Heart left ventricle (tissue), 16 donors: Measurements from ENCODE around the gene PNMA8A. TPM values are rescaled to one million over a fixed set of nuclear protein-coding genes. Genes with fewer than 3 reads are reported as not detected.

Experiments
- ATAC-seq, 4 donors: fragments of 200-7000 bp; cut with Tn5 transposase; one replicate each; pipeline ENCODE4 v1.9.1; 2020 to 2022; ENCODE audit warnings: moderate library complexity in 4 of 4, mild to moderate bottlenecking in 3 of 4, moderate number of reproducible peaks in 1 of 4
- DNase-seq, 5 donors: peaks; one replicate each; pipeline ENCODE4 v3.0.0-alpha.2; 2020
- H3K27ac ChIP-seq, 12 donors: fragments of 200-600 bp; sonication (generic) in 4 of 12; one replicate each; pipeline versions ENCODE4 v1.5.0 to v1.8.0; 2016 to 2022; ENCODE audit warnings: mild to moderate bottlenecking in 2 of 12
- H3K27me3 ChIP-seq, 9 donors: fragments of 200-600 bp; sonication (generic) in 2 of 9; one replicate each; pipeline versions ENCODE4 v1.5.1 to v1.8.0; 2016 to 2022; ENCODE audit warnings: mild to moderate bottlenecking in 3 of 9
- H3K36me3 ChIP-seq, 9 donors: fragments of 200-600 bp; sonication (generic) in 2 of 9; one replicate each; pipeline versions ENCODE4 v1.5.0 to v1.8.0; 2018 to 2022; ENCODE audit warnings: mild to moderate bottlenecking in 2 of 9
- H3K4me1 ChIP-seq, 12 donors: fragments of 200-600 bp; sonication (generic) in 4 of 12; one replicate each; pipeline versions ENCODE4 v1.5.0 to v1.8.0; 2016 to 2022; ENCODE audit warnings: mild to moderate bottlenecking in 3 of 12
- H3K4me3 ChIP-seq, 12 donors: fragments of 200-600 bp; sonication (generic) in 4 of 12; one replicate each; pipeline versions ENCODE4 v1.5.0 to v1.8.0; 2017 to 2022; ENCODE audit warnings: mild to moderate bottlenecking in 9 of 12, moderate library complexity in 4 of 12
- H3K9me3 ChIP-seq, 12 donors: fragments of 200-600 bp; sonication (generic) in 4 of 12; one replicate each; pipeline versions ENCODE4 v1.5.0 to v1.8.0; 2016 to 2022; ENCODE audit warnings: mild to moderate bottlenecking in 1 of 12
- CTCF ChIP-seq, 12 donors: fragments of 200-600 bp; sonication (generic) in 4 of 12; IDR thresholded peaks; one replicate each; pipeline versions ENCODE4 v1.5.0 to v1.8.0; 2018 to 2022; ENCODE audit warnings: antibody characterized with exemption in 12 of 12, mild to moderate bottlenecking in 5 of 12
- POLR2A ChIP-seq, 2 donors: fragments of 450-650 bp; IDR thresholded peaks; one replicate each; pipeline ENCODE4 v1.6.1; 2017; ENCODE audit warnings: antibody characterized with exemption in 2 of 2, mild to moderate bottlenecking in 2 of 2, moderate library complexity in 2 of 2
- WGBS, 4 donors: extraction: QIAGEN DNeasy Blood & Tissue Kit in 2 of 4; methylation state at CpG; one replicate each; pipeline versions ENCODE4 v1.1.5 to v1.1.7; 2013 to 2018; 5-methylcytosine and 5-hydroxymethylcytosine counted together
- intact Hi-C, 10 donors: fragments of 100-400 bp; cut with DNase I; formaldehyde crosslinking; loops; one replicate each; pipeline versions ENCODE4 v1.11.1 to v1.14.2; 2022
- polyA plus RNA-seq, 2 donors: library from polyadenylated mRNA; stranded (reverse); fragments of 200-250 nt; gene quantifications; one replicate each; pipeline ENCODE4 v1.2.3, GENCODE V29; 2013
- total RNA-seq, 9 donors: library from RNA; depleted of rRNA in 2 of 9; stranded (reverse); fragments of >200 nt in 2 of 9; fragmentation: NEBNext Ultra II Directional in 3 of 9; extraction: Animal tissue kit (Norgen Biotek cat#: 25700) in 3 of 9; gene quantifications; one replicate each; pipeline versions ENCODE4 v1.1.0 to v1.2.4, GENCODE V29; 2016 to 2023
- donor health status: ischemic (EF 13 %, LVEDD 7.1; RV severe dilation, severe dysfunction).
- donor health status: healthy with polysubstance abuse.
- donor health status: DM: no; HTN: yes; CAD: no.
- donor health status: DM: no; HTN: no; CAD: no.
- donor health status: ischemic (EF 25% LVEDD 6.9; RV normal size, moderate dysfunction).
- donor health status: ischemic (EF 25% LVEDD 5.7; RV mildly dilated, moderate dysfunction).
- donor health status: healthy.
- donor health status: DM: yes; HTN: yes; CAD: no.
- donor health status: ischemic (EF 35%, LVEDD 5.7; RV mildly dilated, moderate dysfunction).
- donor health status: nonischemic (EF 11% LVEDD 7.7; RV severe dilation, severe dysfunction).
- donor health status: DM: yes; HTN: yes; CAD: no.
- donor health status: PGD.
- donor health status: ischemic (EF 29% LVEDD 5.4; RV normal size, mild dysfunction).
- donor health status: nonischemic (EF 23%, LVEDD 6.1; RV moderate dilation, normal function).

The PNMA8A gene
- total and polyA plus RNA-seq, 11 donors: 2.1 to 12.1 (median 9.2) TPM

- Histone ChIP-seq H3K4me1 (peaks cover 0 to 22% (median 8%) of the 10 kb centered on the region in 12 donors), H3K4me3 (no peak overlapping the region), H3K9me3 (no peaks in the 10 kb centered on the region), H3K27ac (peak overlapping the region in 7 of 12 donors; percentile 19 to 80 (median 73)), H3K27me3 (peaks cover 0 to 36% (median 0%) of the 10 kb centered on the region in 9 donors), H3K36me3 (no peaks in the 10 kb centered on the region)
- TF ChIP-seq CTCF (IDR thresholded peaks at IDR 0.05) (no peak), POLR2A (IDR thresholded peaks at IDR 0.05) (no peak)
- ATAC-seq (no peak), DNase-seq (no peak)
- WGBS, 4 donors: 80 to 88% (median 85%) methylated on average over 7 to 10 of the region's 10 CpGs
- intact Hi-C loops: loop anchor here in 1 of 10 donors (2.0 kb wide), 1 partner anchor 44 kb away; no protein-coding TSS in a partner anchor
Measured at GRCh38 chr19:46470376-46470775, 987 bp downstream of the PNMA8A start.

- peaks cover 0 to 36% (median 0%) of the 10 kb centered on the region in 9 donors for H3K27me3 ChIP-seq
- H3K27ac ChIP-seq: no peak overlapping the region
- H3K36me3 ChIP-seq: no peaks in the 10 kb centered on the region
- ATAC-seq (no peak), DNase-seq (no peak)
- no peaks in the 10 kb centered on the region for H3K9me3 ChIP-seq
- H3K4me1 ChIP-seq: peaks cover 0 to 22% (median 8%) of the 10 kb centered on the region in 12 donors
- H3K4me3 ChIP-seq: no peak overlapping the region
- WGBS, 4 donors: 94 to 97% (median 95%) methylated on average over 18 of the region's 18 CpGs
- TF ChIP-seq POLR2A (IDR thresholded peaks at IDR 0.05) (no peak), CTCF (IDR thresholded peaks at IDR 0.05) (no peak)
- intact Hi-C loops: loop anchor here in 2 of 10 donors (2.0 to 5.0 kb wide), 2 partner anchors 43 to 47 kb away; no protein-coding TSS in a partner anchor
Measured at GRCh38 chr19:46469541-46470185, 1.7 kb downstream of the PNMA8A start.

- Histone ChIP-seq H3K4me3 (peak overlapping the region in 1 of 12 donors; percentile 19), H3K27me3 (peaks cover 0 to 16% (median 0%) of the 10 kb centered on the region in 9 donors), H3K4me1 (peaks cover 0 to 12% (median 7%) of the 10 kb centered on the region in 12 donors), H3K36me3 (no peaks in the 10 kb centered on the region), H3K27ac (peak overlapping the region in 7 of 12 donors; percentile 17 to 43 (median 34)), H3K9me3 (no peaks in the 10 kb centered on the region)
- DNase-seq (peak in 2 of 5 donors; percentile 62 to 75), ATAC-seq (peak in 2 of 4 donors; percentile 15 to 44)
- TF ChIP-seq POLR2A (IDR thresholded peaks at IDR 0.05): no peak
- no peak for TF ChIP-seq CTCF (IDR thresholded peaks at IDR 0.05)
- 63 to 78% (median 71%) methylated on average over 15 of the region's 15 CpGs for WGBS, 4 donors
- intact Hi-C loops: loop anchor here in 1 of 10 donors (5.0 kb wide), 1 partner anchor 44 kb away; no protein-coding TSS in a partner anchor
Measured at GRCh38 chr19:46466536-46467196, 4.7 kb downstream of the PNMA8A start.

- WGBS, 4 donors: 61 to 75% (median 66%) methylated on average over 7 of the region's 7 CpGs
- no peaks in the 10 kb centered on the region for H3K36me3 ChIP-seq
- H3K9me3 ChIP-seq: no peaks in the 10 kb centered on the region
- peaks cover 0 to 3% (median 0%) of the 10 kb centered on the region in 12 donors for H3K4me1 ChIP-seq
- DNase-seq (no peak), ATAC-seq (no peak)
- intact Hi-C loops: no loop called here
- H3K27ac ChIP-seq: no peak overlapping the region
- TF ChIP-seq POLR2A (IDR thresholded peaks at IDR 0.05) (no peak), CTCF (IDR thresholded peaks at IDR 0.05) (no peak)
- H3K4me3 ChIP-seq: no peak overlapping the region
- no peaks in the 10 kb centered on the region for H3K27me3 ChIP-seq
Measured at GRCh38 chr19:46463516-46463915, 7.8 kb downstream of the PNMA8A start.
